NCI-H146 treated with DMSO at 0.1 percent for 48 hours (cell line): ENCODE results near the gene PEX26.
"Not testable (repeated sequence)": the region's sequence is repeated elsewhere in the genome, so short reads cannot be mapped to it uniquely, and the experiment has no call there.

Experiments used
- DNase-seq: peaks from one replicate; lab custom pipeline; 2025; ENCODE audit not compliant: unreplicated experiment; lab: John Stamatoyannopoulos, UW

The PEX26 gene

DNA sequence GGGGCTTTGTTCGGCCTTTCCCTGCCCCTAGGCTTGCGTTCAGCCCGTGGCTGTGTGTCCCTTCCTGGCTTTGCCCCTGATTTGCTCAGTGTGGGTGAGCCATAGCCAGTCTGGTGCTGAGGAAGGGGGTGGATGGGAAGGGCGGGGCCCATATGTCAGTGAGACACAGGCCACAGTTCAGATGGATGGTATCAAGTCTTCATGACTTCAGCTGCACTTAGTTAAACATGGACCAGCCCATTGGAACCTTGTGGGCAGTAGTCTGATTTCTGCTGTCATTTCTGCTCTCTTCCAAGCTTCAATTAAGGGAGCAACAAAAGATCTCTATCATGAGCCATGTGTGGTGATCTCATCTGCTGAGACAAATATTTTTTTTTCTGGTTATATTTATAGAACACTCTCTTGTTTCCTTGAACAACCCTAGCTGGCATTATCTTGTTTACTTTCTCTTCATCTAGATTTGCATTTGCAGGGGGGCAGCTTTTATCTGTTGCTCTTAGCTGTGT lies 21.6 kb upstream of the PEX26 start:
- DNase-seq = peak; percentile 20

DNA sequence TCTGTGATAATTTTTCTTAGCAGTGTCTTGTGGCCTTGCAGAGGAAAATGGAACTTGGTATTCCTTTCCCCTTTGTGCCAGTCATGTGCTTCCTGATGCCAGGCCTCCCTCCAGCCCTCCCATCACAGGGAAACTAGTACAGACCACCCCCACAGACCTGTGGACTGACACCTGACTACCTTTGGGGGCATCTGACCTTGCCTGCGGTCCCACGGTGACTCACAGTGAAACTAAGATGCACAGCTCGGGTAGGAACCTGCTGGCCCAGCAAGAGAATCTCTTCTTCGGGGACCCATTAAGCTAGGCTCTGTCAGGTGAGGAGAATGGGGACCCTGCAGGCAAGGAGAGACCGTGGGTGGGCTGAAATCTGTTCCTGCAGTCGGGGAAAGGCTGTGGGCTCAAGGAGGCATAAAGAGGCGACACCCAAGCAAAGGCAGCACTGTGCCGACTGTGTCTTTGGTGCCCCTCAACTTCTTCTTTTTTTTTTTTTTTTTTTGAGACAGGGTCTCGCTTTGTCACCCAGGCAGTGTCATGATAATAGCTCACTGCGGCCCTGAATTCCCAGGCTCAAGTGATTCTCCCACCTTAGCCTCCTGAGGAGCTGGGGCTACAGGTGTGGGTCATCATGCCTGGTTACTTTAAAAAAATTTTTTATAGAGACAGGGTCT lies 20.8 kb upstream of the PEX26 start:
- no peak for DNase-seq

DNA sequence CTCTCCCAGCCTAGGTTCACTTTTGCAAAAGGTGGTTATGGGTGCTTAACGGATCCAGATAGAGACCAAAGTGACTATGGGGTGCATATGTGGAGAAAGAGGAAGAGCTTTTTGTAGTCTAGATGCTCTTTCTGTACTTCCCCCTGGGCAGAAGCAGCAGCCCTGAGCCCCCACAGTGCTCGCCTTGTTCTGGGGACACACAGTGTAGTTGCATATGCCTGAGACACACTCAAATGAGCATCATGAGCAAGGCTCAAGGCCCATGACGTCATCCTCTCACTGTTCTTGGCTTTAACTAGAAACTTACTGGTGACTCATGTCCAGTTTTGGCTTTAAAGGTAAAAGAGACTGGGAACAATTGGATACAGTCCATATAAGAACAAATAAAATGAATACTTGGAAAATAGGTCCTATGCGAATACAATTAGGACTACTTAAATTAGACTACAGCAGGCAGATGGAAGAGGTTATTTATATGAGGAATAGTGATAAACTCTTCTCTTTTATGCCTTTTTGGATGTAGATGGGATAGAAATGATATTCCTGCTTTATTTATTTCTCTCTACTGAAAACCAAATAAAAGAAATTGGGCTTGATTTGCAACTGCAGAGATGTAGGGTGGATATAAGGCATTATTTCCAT lies 20.1 kb upstream of the PEX26 start:
- no peak for DNase-seq

DNA sequence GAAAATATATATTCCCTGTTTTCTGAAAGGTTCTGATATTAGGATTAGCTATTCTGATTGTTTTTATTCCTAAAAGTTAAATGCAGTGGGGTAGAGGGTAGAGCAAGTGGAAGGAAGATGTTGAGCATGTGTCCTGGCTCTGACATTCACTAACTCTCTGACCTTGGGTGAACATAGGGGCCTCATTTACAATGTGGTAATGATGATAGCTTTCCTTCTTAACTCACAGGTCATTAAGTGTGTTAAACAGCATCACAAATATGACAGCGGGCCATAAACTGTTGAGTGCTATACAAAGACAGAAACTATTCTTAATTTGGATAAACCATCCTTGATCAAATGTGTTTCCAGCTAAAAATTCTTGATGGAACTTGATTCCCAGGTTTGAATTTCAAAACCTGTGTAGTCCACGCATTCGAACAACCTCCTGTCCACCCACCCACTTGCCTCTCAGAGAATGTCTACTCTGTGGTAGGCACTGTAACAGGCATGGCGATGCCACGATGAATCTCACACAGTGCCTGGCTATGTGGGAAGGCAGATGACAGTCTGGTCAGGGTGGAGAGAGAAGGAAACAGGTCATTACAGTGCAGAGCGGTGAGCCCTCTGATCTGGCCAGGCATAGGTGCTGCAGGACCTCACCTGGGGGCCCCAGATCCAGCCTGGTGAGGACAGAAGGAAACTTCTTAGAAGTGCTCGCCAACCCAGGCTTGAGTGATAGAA lies 19.3 kb upstream of the PEX26 start:
- no peak for DNase-seq

DNA sequence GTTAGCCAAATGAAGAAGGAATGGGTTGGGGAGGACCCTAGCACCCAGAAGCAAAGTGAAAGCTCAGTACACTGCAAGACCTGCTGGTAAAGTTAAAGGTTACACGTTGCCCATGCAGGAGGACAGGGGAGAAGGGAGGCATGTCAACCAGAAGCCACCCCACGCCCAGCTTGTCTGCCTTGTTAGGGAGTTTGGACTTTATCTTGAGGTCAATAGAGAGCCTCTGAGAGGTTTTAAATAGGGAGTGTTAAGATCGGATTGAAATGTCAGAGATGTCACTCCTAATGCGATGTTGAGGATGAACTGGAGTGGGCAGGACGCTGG lies 18.7 kb upstream of the PEX26 start:
- DNase-seq = no peak

DNA sequence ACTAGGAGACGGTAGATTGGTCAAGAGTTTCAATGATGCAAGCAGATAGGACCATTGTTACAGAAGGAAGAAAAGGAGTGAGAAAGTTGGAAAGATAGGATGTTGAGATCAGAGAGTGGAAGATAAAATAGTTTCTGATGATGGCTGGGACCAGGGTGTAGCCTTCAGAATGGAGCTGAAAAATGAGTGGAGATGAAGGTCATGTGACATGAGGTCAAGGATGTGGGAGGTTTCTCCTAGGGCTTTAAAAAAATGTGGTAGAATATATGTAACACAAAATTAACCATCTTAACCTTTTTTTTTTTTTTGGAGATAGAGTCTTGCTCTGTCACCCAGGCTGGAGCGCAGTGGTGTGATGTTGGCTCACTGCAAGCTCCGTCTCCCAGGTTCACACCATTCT lies 18.3 kb upstream of the PEX26 start:
- DNase-seq = no peak

DNA sequence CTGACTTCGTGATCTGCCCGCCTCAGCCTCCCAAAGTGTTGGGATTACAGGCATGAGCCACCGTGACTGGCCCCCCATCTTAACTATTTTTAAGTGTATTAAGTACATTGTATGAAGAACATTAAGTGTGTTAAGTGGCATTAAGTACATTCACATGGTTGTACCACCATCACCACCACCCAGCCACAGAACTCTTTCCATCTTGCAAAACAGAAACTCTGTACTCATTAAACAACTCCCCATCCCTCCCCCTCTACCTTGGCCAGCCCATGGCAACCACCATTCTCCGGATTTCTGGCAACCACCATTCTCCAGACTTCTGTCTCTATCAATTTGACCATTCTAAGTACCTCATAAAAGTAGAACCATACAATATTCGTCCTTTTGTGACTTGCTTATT lies 17.8 kb upstream of the PEX26 start:
- DNase-seq = no peak

DNA sequence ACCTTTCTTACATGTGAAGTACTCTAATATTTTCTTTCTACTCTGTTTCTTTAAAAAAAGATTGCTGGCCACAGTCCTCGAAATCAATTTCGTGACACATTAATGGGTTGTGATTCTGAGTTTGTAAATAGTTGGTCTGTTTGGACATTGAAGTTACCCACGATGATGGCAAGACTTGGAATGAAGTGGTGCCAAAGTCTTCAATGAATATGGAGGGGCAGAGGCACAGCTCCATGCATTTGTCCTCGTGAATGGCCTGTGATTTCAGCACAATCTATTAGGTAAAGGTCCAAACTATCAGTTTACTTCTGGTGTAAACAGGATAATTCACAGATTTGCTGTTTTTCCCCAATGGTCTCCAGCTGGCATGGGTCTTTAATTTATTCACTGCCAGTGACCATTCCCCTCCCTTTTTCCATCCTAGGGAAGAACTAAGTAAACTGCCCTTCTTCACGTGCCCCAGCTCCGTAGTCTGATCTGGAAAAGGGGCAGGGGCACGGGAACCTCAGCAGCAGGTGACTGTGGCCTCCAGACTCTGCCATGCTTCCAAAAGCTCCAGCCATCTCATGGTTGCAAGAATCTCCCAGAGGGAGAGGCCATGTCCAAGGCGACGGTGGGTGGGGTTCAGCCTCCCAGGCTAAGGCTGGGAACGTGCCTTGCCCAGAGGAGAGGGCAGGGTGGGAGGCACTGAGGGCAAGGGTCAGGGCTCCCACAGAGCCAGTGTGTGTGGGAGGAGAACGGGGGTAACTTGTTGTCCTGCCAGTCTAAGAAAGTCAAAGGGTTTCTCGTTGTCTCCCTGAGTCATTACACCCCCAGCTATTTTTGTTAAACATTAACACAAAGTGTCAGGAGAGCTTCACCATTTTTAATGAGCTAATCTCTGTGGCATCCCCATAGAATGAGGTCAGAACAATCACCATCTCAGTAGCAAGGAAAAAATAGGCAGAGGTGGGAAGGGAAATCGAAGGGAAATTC lies 16.9 kb upstream of the PEX26 start:
- no peak for DNase-seq

DNA sequence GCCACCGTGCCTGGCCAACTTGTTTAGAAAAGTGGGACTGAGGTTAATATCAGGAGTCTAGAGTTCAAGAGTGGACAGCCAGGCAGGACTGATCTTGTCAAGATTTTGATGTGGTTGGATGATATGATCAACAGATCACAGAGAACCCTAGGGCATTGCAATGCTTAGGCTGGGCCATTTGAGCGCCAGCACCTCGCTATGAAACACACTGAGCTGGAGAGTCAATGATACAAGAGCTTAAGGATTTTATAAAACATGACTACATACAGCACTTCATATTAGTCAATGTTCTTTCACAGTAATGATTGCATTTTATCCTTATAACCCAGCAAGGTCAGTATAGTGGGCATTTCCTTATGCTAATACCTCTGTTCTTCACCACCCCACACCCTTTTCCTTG lies 15.4 kb upstream of the PEX26 start:
- DNase-seq = no peak

DNA sequence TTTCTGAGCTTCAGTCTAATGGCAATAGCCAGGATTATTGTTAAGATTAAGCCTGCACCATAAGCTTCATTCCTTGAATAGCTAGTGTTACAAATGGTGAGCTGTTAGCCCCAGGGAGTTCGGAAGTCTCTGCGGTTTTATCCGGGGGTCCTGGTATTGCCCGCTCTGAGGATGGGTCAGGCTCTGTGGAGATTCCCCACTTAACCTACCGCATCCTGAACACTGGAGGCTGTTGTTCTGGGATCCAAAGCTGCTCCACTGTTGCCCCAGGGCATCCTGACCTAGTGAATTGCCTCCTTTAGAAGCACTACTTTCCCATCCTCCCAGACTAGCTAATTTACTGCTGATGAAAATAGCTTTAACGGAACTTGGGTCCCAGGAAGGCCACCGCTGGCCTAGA lies 14.5 kb upstream of the PEX26 start:
- no peak for DNase-seq

DNA sequence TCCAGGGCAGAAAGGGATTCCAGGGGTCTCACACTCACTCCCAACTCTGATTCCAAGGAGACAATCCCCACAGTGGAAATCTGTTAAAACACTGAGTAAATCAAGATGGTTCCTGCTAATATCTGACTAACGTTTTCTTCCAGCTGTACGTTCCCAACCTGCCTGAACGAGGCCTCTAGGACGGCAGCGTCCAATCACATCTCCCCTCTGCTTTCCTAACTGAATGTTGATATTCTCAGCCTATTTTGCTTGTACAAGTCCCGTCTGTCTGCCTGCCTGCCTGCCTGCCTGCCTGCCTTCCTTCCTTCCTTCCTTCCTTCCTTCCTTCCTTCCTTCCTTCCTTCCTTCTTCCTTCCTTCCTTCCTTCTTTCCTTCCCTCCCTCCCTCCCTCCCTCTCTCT lies 14.1 kb upstream of the PEX26 start:
- not testable (repeated sequence) for DNase-seq

DNA sequence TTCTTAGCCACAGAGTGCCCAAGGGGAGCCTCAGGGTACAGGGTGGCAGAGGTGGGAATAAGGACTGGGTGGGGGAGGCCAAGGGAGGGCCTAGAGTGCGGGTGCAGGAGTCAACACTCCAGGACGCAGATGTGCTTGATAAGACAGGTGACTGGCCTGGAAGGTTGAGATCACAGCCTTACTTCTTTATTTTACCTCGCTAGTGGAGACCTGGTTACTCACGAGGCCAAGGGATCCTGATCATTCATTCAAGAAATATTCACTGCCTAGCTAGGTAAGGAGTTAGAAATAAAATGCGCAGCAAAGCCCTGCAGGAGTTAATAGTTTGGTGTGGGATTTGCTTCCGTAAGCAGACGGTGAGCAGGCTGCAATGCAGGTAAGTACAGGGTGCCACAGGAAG lies 13.2 kb upstream of the PEX26 start:
- DNase-seq = no peak

DNA sequence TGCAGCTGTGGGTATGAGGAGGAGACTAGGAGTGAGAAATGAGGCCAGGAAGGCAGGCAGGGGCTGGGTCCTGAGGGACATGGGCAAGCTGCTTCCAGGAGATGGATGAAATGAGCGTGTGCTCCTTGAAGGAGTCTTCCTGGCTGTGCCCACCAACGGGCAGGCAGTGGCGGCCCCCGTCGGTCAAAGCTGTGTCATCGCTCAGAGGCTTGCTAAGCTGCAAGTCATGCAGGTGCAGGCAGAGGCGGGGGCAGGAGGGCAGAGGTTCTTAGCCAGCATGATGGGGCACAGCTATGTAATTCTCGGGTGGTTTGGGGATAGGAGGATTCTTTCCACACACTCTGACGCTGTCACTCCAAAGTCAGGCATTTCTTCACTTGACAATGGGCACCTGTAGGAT lies 12.5 kb upstream of the PEX26 start:
- DNase-seq = no peak

DNA sequence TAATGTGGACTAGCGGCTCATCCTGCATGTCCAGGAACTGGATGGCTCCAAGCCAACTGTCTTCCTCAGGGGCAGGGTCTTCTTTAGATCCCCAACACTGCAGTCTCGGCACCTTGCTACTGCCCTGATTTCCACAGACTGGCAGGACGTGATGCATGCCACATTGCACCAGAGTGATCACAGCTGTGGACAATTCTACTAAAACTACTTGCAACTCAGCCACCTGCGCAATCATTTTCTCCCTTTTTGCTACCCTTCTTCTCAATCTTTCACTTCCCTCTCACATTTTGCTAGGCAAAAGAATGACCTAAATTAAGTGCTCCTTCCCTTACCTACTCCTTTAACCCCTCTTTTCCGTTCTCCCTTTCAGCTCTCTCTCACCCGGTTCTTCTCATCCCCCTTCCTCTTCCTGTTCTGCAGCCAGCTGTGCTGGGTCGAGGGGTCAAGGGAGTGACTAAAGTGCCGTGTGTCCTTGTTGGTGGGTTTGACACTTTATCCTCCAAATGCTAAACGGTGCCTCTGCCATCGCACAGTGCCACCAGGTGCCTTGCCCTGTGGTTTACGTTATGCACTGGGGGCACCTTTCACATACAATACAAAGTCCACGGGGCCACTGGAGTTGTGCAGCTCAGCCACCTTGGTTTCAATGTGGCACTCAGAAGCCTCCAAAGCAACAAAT lies 11.5 kb upstream of the PEX26 start:
- DNase-seq = no peak

DNA sequence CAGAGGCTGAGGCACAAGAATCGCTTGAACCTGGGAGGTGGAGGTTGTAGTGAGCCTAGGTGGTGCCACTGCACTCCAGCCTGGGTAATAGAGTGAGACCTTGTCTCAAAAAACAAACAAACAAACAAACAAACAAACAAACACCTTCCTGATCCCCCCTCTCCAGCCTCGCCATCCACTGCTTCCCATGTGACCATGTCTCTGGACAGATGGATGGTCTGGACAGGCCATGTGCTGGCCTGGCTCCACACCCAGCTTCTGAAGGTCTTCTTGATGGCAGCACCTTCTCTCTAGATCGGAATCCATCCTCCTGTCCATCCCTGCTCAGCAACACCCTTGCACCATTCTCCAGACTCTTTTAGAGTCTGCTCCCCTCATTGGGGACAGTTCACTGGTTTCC lies 10.7 kb upstream of the PEX26 start:
- no peak for DNase-seq

DNA sequence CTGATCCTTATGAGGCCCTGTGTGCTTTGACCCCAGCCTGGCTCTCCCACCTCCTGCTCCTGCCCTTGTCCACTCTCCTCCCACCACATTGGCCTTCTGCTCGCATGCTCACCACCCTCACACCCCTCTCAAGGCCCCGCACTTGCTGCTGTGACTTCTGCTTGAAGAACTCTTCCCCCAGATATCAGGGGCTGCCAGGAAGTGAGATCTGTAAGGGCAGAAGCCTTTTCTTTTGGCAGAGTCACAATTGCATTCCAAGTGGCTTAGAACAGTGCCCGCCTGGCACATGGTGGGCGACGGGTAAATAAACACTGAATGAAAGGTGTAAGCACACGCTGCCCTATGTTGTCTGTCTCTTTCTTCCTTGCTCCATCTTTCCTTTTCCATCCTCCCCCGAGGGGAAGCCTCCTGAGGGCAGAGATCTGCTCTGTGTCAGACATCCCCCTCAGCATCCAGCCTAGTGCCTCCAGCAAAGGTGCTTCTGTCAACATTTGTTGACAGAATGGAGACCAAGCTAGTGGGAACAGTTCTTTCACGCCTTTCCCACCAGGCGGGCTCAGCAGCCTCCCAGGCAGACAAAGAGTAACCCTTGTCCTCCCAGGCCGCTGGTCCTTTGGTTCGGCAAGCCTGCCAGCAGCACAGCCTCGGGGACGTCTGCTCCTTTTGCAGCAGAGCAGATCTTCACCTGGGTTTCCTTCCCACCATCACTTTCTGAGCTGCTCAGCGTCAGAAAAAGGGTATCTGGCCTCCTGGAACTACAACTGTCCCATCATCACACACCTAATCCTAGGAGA lies 10.0 kb upstream of the PEX26 start:
- no peak for DNase-seq

DNA sequence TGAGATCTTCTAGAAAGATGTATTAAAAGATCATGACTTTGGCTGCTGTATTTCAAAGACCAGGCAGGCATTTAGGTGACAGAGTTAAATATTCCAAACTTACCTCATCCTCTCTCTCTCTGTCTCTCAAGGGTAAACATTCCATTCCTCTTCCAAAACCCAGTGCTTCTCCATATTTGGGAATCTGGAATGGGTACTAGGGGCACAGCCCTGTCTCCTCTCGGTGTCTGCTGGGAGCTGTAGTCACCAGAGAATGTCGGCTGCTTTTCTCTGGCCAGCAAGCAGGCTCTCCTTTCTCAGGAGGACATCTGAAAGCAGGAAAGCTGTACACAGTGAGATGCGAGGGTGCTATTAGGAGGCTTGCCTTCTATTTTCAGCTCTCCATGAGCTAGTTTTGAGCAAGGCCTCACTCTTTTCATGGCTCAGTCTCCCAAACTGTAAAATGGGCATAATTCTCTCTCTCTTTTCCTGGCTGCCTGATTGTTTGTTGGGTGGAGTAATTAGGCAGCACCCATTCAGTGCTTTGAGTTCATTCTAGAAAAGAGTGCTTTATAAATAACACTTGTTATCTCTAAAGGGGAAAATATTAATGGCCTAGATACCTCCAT lies 9.3 kb upstream of the PEX26 start:
- no peak for DNase-seq

DNA sequence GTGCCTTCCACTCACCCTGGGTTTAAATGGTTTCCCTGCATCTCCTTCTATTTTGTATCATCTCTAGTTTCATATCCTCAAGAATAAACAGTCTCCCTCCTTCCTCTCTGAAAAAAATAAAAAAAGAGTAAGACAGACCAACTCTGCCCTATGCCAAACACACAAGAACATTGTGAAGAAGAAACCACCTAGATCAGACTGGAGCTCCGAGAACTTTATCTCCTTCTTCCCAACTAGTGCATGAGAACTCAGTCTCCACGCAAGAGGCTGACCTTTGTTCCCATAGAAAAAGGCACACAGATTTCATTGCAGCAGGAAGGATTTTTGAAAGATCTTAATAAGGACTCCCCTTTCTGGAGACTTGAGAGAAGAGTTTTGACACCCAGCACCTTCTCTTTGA lies 8.7 kb upstream of the PEX26 start:
- DNase-seq = no peak

DNA sequence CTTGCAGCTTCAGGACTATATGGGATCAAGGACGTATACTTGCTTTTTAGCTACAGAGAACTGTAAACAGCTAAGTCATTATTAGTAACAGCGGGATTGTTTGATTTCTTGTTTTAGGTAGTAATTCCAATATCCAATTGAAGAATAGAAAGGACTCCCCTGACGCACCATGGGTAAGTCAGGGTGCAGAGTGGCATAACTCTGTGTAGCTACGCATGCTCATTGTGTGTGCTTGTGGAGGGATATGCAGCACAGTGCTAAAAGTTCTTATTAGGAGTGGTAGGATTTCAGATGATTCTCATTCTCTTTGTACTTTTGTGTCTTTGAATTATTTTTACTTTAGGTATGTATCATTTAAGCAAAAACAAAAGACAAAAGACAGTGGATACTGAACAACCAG lies 7.7 kb upstream of the PEX26 start:
- no peak for DNase-seq
